GM18861 (cell line): Measurements from ENCODE around the gene DLG4.
"Not testable (repeated sequence)": the region's sequence is repeated elsewhere in the genome, so short reads cannot be mapped to it uniquely, and the experiment has no call there.

ENCODE experiments used
- ATAC-seq: cut with Tn5 transposase; IDR thresholded peaks from one replicate; pipeline ENCODE4 v1.9.1; 2021; ENCODE audit not compliant: unreplicated experiment

The DLG4 gene

DNA sequence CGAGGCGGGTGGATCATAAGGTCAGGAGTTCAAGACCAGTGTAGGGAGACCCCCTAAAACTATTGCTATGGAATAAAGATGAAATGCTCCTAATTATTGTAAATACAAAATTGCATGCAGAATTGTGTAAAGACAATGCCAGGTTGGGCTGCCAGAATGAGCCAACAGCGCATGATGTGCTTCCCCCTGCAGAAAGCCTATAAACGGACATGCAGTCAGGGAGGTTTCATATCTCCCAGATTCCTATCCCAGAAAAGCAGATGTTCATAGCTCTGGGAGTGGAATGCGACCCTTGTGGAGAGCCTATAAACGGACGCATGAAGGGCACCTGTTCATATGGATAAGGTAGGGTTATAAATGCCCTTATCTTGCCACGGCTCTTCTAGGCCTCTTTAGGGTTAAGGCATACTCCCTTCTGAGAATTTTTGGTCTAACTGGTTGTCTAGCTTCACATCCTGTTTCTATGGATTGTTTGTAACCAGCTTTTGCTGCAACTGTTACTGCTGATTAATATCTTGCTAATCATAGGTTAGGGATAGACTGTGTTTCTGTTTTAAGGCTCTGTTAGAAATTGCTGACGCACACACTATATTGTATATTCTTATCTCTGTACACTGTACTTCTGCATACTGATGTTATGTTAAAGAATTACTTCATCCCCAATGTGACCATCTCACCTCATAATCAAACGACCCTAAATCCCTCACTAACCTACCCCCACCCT, 50.6 kb downstream of the DLG4 start:
- not testable (repeated sequence) for ATAC-seq

DNA sequence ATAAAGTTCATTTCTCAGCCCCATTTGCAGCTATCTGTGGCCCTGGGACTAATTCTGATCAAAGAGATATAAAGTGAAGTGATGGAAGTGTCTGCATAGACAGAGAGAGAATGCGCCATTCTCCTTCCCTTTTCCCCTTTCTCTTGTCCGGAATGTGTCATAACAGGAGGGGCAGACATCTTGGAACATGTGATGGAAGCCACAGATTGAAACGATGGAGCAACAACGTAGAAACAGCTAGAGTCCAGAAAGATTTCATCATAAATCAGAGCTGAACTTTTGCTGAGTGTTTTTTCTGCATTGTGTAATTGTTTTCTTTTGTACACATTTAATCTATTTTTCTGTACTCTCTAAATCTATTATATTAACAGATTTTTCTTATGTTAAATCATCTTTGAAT, 51.8 kb downstream of the DLG4 start:
- no peak for ATAC-seq

DNA sequence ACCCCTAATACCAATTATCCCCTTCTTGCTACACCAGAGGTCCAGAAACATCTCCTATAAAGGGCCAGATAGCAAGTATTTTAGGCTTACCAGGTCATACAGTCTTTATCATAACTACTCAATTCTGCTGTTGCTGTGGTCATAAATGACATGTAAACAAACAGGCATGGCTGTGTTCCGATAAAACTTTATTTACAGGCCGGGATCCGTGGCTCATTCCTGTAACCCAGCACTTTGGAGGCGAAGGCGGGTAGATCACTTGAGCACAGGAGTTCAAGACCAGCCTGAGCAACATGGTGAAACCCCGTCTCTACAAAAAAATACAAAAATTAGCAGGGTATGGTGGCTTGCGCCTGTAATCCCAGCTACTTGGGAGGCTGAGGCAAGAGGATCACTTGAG, 52.8 kb downstream of the DLG4 start:
- no peak for ATAC-seq

DNA sequence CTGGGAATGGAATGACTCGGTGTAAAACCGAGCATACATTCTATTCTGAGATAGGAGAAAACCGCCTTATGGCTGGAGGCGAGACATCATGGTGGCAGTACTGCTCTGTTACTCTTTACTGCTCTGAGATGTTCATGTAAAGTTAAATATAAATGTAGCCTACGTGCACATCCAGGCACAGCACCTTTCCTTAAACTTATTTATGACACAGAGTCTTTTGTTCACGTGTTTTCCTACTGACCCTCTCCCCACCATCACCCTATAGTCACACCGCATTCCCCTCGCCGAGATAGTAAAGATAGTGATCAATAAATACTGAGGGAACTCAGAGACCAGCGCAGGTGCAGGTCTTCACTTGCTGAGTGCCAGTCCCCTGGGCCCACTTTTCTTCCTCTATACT, 60.1 kb downstream of the DLG4 start:
- ATAC-seq: not testable (repeated sequence)

DNA sequence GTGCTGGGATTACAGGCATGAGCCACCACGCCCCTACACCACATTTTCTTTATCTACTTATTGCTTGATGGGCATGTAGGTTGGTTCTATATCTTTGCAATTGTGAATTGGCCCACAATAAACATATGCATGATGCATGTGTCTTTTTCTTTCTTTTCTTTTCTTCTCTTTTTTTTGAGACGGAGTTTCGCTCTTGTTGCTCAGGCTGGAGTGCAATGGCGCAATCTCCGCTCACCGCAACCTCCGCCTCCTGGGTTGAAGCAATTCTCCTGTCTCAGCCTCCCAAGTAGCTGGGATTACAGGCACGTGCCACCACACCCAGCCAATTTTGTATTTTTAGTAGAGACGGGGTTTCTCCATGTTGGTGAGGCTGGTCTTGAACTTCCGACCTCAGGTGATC, 61.2 kb downstream of the DLG4 start:
- not testable (repeated sequence) for ATAC-seq

DNA sequence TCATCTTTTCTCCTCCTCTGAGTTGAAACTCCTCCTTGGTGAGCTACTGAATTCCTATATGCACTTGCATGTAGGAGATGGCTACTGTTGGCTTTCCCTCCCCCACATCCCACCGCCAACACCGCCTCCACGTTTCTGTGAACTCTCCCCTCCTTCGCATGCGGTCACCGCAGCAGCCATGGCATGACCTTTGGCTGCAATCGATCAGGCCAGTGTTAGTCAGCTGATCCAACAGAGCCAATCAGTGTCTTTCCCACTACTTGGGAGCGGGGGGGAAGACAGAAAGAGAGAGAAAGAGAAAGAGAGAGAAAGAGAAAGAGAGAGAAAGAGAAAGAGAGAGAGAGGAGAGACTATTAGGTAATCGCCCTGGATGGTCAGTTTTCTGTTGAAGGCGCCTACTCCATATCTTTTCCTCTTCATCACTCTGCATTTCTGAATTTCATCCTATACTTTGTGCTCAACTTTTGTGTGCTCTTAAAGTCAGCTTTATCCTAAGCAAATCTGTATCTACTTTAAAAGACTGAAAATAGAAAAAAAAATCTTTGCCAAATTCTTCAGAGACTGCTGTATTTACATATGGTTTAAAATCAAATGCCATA, 63.2 kb downstream of the DLG4 start:
- no peak for ATAC-seq

DNA sequence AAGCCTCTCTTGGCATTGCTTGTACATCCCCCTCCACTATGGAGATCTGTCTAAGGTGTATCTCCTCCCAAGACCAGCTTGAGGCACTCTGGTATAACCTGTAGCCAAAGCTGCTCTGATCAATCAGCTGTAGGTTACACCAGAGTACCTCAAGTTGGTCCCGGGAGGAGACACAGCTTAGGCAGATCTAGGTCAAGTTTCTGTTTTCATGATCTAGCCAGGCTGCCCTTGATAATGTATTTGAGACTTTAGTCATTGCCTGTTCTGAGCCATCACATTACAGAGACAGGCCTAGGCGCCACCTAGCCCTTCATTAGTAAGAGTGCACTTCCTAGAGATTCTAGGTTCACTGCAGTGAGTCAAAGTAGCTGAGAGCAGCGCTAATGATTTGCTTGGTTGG, 71.9 kb downstream of the DLG4 start:
- no peak for ATAC-seq

DNA sequence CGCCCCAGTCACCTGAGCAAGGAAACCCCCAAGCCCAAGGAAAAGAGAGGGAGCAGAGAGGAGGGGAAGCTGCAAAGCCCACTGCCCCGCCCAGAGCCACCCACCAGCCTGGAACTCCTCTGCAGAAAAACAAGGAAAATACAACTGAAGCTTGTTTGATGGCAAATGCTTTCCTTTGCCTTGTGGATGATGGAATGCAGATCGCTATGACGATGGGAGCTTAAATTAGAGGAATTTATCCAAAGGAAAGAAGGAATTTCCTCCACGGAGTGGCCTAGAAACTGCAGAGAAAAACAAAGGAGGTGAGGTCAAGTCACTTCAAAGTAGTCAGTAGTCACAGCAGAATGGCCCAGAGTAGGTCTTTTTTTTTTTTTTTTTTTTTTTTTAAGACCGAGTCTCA, 73.5 kb downstream of the DLG4 start:
- no peak for ATAC-seq

DNA sequence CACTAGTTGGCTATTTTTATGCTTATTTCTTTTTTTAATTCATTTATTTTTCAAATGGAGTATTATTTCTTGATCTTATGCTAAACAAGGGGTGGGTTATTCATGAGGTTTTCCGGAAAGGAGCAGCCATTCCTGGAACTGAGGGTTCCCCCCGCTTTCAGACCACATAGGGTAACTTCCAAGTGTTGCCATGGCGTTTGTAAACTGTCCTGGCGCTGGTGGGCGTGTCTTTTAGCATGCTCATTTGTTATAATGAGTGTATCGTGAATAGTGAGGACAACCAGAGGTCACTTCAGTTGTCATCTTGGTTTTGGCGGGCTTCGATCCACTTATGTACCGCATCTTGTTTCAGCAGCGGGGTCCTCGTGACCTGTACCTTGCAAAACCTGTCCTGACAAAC, 75.4 kb downstream of the DLG4 start:
- ATAC-seq: no peak

DNA sequence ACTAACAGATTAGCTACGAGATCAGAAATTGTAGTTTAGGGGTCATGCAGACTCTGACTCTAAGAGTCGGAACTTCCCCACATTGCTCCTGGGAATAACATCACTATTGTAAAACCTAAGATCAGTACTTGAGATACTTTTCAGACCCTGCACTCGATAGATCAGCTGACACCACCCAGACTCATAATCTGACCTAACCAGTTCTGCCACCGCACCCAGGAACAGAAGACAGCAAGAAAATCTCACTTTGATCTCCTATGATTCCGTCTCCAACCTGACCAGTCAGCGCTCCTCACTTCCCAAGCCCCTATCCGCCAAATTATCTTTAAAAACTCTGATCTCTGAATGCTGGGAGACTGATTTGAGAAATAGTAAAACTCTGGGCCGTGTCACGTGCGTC, 77.8 kb downstream of the DLG4 start:
- ATAC-seq: no peak

DNA sequence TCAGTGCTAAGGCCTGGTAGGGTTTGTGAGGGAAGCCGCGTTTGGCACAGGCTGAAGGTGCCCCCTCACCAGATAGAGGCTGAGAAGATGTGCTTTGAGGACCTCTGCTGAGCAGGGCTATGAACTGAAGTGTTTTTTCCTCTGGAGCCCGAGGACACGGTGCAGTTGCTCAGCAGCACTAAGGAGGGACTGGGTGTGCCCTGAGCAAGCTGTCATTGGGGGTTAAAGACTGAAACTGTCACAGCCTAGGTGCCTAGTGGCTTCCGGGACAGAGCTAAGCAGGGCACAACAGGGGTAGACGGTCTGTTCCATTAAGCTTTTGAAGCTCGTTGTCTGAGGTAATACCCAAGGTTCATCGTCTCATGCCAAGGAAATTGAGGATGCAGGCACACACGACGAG, 80.2 kb downstream of the DLG4 start:
- no peak for ATAC-seq

DNA sequence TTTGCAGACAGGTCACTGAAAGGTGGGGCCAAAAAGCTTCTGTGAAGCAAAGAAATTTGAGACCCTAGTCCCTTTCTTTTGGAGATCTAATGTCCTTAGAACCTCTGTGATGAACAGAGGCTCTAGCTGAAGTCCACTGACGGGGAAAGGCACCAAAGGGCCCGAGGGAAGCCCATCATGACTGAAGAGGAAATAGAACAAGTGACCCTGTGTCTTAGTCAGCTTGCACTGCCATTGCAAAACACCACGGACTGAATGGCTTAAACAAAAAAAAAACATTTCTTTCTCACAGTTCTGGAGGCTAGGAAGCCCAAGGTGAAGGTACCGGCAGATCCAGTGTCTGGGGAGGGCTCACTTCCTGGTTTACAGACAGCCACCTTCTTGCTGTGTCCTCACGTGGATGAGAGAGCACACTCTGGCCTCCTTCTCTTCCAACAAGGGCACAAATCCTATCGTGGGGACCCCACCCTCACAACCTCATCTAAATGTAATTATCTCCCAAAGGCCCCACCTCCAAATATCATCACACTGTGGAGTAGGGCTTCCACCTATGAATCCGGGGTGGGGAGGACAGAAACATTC, 80.7 kb downstream of the DLG4 start:
- no peak for ATAC-seq

DNA sequence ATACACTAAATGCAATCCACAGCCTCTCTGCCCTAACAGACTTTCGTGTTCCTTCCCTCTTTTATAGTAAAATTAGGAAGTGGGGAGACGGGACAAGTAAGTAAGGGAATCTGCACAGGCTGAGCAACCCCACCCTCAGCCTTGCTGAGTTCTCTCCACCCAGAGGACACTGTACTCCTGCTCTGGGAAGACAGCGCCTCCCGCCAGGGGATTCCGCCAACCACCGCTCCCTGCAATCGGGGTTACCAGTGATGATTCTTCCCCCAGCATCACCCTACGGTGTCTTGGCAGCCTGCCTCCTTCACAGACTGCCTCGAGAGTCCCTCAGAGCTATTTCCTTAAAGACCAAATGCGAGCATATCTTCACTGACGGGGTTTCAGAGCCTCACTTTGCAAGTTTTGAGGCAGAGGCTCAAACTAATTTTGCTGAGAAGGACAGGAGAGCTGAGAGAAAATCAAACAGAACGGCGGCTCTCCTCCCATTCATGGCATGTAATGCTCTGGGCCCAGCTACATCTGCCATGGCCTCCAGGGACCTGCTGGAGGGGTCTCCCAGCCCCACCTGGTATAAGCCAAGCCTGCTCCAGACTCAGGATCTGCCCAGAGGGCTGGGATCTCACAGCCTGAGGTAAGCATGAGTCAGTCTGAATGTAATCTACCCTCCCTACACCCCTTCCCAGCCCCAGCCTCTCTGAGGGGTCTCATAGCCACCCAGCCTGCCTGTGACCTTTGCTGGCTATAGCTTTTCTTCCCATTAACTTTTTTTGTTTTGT, 82.3 kb downstream of the DLG4 start:
- ATAC-seq: no peak
